Measurements from ENCODE around the gene ZNF407. TPM values are rescaled to one million over a fixed set of nuclear protein-coding genes. Genes with fewer than 3 reads are reported as not detected.
"Not testable (repeated sequence)": the region's sequence is repeated elsewhere in the genome, so short reads cannot be mapped to it uniquely, and the experiment has no call there.

Gene ZNF407
- total RNA-seq, 2 experiments from 2014 or later: 11.7 to 13.4 TPM

- no peaks in the 10 kb centered on the region for H3K4me1 Mint-ChIP-seq
- CTCF ChIA-PET: no interaction called here
- no peak overlapping the region for H3K4me3 Mint-ChIP-seq
- POLR2A ChIA-PET: no interaction called here
- no peak overlapping the region for H3K27ac Mint-ChIP-seq
- H3K27me3 Mint-ChIP-seq: no peaks in the 10 kb centered on the region
- H3K36me3 Mint-ChIP-seq (ENCODE audit: low read depth): no peaks in the 10 kb centered on the region
- peaks cover 12% of the 10 kb centered on the region for H3K9me3 Mint-ChIP-seq
- no peak for DNase-seq
These were observed 492.2 kb downstream of the ZNF407 start for GRCh38 chr18:75089748-75090327.

DNA sequence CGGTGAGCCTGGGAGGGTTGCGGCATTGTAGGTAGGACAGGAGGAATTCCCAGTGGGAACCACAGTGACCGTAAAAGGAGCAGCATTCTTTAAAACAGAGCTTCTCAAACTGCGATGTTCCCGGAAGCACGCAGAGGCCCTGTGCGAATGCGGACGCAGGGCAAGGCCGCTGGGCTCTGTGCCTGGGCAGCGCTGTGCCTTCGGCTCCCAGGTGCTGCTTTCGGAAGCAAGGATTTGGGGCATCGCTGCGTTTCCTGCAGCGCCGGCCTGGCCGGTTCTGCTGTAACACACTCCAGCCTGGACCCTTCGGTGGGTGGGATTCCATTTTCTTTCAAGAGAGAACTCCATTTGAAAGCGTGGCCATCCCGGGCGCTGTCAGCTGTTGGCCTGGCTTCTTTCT, 492.7 kb downstream of the ZNF407 start:
- H3K36me3 Mint-ChIP-seq (ENCODE audit: low read depth): no peaks in the 10 kb centered on the region
- H3K27ac Mint-ChIP-seq: no peak overlapping the region
- H3K27me3 Mint-ChIP-seq: no peaks in the 10 kb centered on the region
- DNase-seq: no peak
- no peak overlapping the region for H3K4me3 Mint-ChIP-seq
- peaks cover 12% of the 10 kb centered on the region for H3K9me3 Mint-ChIP-seq
- CTCF ChIA-PET: no interaction called here
- POLR2A ChIA-PET: no interaction called here
- no peaks in the 10 kb centered on the region for H3K4me1 Mint-ChIP-seq

- ChIA-PET POLR2A (no interaction called here), CTCF (no interaction called here)
- peaks cover 6% of the 10 kb centered on the region for H3K9me3 Mint-ChIP-seq
- no peak overlapping the region for H3K27ac Mint-ChIP-seq
- peaks cover 9% of the 10 kb centered on the region for H3K27me3 Mint-ChIP-seq
- H3K36me3 Mint-ChIP-seq (ENCODE audit: low read depth): no peaks in the 10 kb centered on the region
- no peak overlapping the region for H3K4me3 Mint-ChIP-seq
- no peak for DNase-seq
- H3K4me1 Mint-ChIP-seq: no peaks in the 10 kb centered on the region
These were observed 500.0 kb downstream of the ZNF407 start for GRCh38 chr18:75097491-75098225.

DNA sequence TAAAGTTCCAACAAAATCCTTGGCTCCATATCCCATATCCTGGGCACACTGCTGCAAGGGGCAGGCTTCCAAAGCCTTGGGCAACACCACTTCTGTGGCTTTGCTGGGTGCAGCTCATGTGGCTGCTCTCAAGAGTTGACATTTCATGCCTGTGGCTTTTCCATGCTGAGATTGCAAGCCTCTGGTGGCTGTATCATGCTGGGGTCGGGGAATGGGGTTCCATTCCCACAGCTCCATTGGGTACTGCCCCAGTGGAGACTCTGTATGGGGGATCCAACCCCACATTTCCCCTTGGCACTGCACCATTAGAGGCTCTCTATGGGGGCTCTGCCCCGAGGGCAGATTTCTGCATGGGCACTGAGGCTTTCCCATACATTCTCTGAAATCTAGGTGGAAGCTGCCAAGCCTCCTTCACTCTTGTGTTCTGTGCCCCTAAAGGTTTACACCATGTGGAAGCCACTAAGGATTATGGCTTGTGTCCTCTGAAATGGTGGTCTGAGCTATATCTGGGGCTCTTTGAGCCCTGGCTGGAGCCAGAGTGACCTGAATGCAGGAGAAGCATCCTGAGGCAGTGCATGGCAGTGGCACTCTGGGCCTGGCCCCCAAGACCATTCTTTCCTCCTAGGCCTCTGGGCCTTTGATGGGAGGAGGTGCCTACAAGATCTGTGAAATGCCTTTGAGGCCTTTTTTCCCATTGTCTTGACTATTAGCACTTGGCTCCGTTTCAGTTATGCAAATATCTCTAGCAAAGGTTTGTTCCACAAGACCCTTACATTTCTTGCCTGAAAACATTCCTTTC, 503.4 kb downstream of the ZNF407 start:
- CTCF ChIA-PET: no interaction called here
- no peak overlapping the region for H3K27ac Mint-ChIP-seq
- H3K4me1 Mint-ChIP-seq: no peaks in the 10 kb centered on the region
- POLR2A ChIA-PET: no interaction called here
- DNase-seq: no peak
- H3K27me3 Mint-ChIP-seq: peaks cover 7% of the 10 kb centered on the region
- H3K36me3 Mint-ChIP-seq (ENCODE audit: low read depth): no peaks in the 10 kb centered on the region
- H3K4me3 Mint-ChIP-seq: no peak overlapping the region
- peaks cover 6% of the 10 kb centered on the region for H3K9me3 Mint-ChIP-seq

DNA sequence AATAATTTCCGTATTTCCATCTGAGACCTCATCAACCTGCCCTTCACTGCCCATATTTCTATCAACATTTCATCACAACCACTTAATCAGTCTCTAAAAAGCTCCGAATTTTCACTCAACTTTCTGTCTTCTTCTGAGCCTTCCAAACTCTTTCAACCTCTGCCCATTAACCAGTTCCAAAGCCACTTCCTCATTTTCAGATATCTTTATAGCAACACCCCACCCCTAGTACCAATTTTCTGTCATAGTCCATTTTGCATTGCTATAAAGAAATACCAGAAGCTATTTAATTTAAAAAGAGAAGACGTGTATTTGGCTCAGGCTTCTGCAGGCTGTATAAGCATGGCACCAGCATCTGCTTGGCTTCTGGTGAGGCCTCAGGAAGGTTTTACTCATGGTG, 504.2 kb downstream of the ZNF407 start:
- ChIA-PET CTCF (no interaction called here), POLR2A (no interaction called here)
- Mint-ChIP-seq H3K4me3 (no peak overlapping the region), H3K36me3 (ENCODE audit: low read depth) (no peaks in the 10 kb centered on the region), H3K27me3 (peaks cover 7% of the 10 kb centered on the region), H3K9me3 (peaks cover 6% of the 10 kb centered on the region), H3K27ac (no peak overlapping the region), H3K4me1 (no peaks in the 10 kb centered on the region)
- no peak for DNase-seq

- DNase-seq; POLR2A ChIA-PET; H3K4me3 Mint-ChIP-seq; H3K4me1 Mint-ChIP-seq; H3K27me3 Mint-ChIP-seq; H3K36me3 Mint-ChIP-seq (ENCODE audit: low read depth); H3K9me3 Mint-ChIP-seq; CTCF ChIA-PET; H3K27ac Mint-ChIP-seq: not testable (repeated sequence)
These were observed 506.4 kb downstream of the ZNF407 start for GRCh38 chr18:75104029-75104428.

DNA sequence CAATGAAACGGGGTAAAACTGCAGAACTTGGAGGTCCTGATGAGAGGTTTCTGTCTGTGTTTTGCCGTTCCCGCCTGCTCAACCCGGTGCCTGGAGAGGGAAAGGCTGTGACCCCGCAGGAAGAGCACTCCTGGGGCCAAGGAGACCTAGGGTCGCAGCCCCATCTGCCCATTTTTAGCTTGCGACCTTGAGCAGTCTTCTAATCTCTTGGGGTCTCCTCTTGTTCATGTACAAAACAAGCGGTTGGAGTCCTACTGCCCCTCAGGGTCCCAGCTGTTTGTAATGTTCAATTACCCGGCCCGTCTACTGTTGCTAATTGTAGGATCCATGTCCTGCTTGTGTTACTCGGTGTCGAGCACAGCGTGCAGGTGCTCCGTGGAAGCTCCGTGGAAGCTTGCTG, 506.8 kb downstream of the ZNF407 start:
- Mint-ChIP-seq H3K4me3 (no peak overlapping the region), H3K9me3 (peaks cover 3% of the 10 kb centered on the region), H3K27me3 (peaks cover 3% of the 10 kb centered on the region), H3K36me3 (ENCODE audit: low read depth) (no peaks in the 10 kb centered on the region), H3K4me1 (no peaks in the 10 kb centered on the region), H3K27ac (no peak overlapping the region)
- no peak for DNase-seq
- CTCF ChIA-PET: no interaction called here
- POLR2A ChIA-PET: no interaction called here

GRCh38 chr18:75105551-75106254, 508.0 kb downstream of the ZNF407 start:
- CTCF ChIA-PET: interaction anchor here (0.5 kb wide), 1 partner anchor 287 kb away, joined by 3 read pairs; no protein-coding TSS in a partner anchor
- Mint-ChIP-seq H3K9me3 (peaks cover 3% of the 10 kb centered on the region), H3K27ac (no peak overlapping the region), H3K36me3 (ENCODE audit: low read depth) (no peaks in the 10 kb centered on the region), H3K27me3 (no peaks in the 10 kb centered on the region), H3K4me1 (no peaks in the 10 kb centered on the region), H3K4me3 (no peak overlapping the region)
- POLR2A ChIA-PET: no interaction called here
- no peak for DNase-seq

DNA sequence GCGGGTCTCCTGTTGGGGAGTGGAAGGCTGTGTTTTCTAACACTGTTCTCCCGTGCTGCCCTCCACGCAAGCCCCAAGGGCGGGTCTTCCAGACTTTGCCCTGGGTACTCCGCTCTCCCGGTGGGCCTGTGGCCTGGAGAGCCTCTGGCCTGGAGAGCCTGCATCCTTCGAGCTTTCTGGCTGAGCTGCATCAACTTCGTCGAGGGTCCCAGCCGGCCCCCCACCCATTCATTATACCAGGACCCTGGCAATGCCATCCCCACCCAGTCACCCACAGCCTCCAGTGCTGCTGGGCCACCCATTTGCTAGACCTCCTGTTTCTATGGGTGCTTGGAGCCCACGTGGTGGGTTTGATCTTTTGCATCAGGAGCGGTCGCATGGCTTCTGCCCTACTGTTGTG, 509.1 kb downstream of the ZNF407 start:
- ChIA-PET POLR2A (no interaction called here), CTCF (no interaction called here)
- no peak for DNase-seq
- Mint-ChIP-seq H3K27me3 (no peaks in the 10 kb centered on the region), H3K27ac (no peak overlapping the region), H3K4me3 (no peak overlapping the region), H3K9me3 (peaks cover under 1% of the 10 kb centered on the region), H3K4me1 (no peaks in the 10 kb centered on the region), H3K36me3 (ENCODE audit: low read depth) (no peaks in the 10 kb centered on the region)

- Mint-ChIP-seq H3K9me3 (no peaks in the 10 kb centered on the region), H3K36me3 (ENCODE audit: low read depth) (no peaks in the 10 kb centered on the region), H3K4me1 (no peaks in the 10 kb centered on the region), H3K4me3 (no peak overlapping the region), H3K27ac (no peak overlapping the region), H3K27me3 (no peaks in the 10 kb centered on the region)
- no peak for DNase-seq
- POLR2A ChIA-PET: no interaction called here
- CTCF ChIA-PET: no interaction called here
These were observed 509.7 kb downstream of the ZNF407 start for GRCh38 chr18:75107196-75107930.

- CTCF ChIA-PET: no interaction called here
These were observed 510.2 kb downstream of the ZNF407 start for GRCh38 chr18:75107931-75108276.

DNA sequence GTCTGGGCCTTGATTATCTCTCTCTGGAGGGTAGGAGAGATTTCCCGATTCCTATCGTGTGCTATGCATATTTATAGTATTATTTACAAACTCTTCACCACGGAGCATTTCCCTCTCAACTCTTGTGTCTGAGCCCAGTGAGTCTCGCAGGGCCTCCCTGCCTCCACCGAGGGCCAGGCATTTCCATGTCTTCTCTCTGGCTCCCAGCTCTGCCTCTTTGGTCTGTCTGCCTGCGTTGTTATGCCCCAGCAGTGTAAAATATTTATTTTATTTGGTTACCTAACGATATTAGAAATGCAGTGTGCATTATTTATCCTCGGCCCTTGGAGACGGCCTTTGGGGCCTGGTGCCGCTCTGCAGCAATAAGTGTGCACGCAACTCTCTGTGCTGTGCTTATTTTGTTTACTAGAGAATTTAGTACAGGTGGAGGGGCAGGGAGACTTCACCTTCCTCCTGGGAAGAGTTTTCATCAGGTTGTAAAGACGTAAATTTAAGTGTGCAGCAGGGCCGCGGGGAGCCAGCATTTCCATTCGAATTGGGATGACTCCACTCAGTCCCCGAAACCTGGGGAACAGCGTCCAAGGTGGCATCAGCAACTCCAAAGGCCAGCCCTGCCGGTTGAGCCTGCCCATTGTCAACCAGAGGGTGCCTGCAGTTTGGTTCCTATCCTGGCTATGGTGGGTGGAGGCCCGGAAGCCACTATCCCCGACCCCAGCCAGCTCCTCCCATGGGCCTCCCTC, 511.1 kb downstream of the ZNF407 start:
- Mint-ChIP-seq H3K27ac (no peak overlapping the region), H3K27me3 (no peaks in the 10 kb centered on the region), H3K4me3 (no peak overlapping the region), H3K36me3 (ENCODE audit: low read depth) (no peaks in the 10 kb centered on the region), H3K4me1 (no peaks in the 10 kb centered on the region), H3K9me3 (no peaks in the 10 kb centered on the region)
- DNase-seq: no peak
- POLR2A ChIA-PET: no interaction called here
- CTCF ChIA-PET: no interaction called here

More at GRCh38 chr18:75107931-75108276, 510.2 kb downstream of the ZNF407 start:
- H3K27me3 Mint-ChIP-seq: no peaks in the 10 kb centered on the region
- H3K4me1 Mint-ChIP-seq: no peaks in the 10 kb centered on the region
- H3K9me3 Mint-ChIP-seq: no peaks in the 10 kb centered on the region
- H3K36me3 Mint-ChIP-seq (ENCODE audit: low read depth): no peaks in the 10 kb centered on the region
- no peak overlapping the region for H3K4me3 Mint-ChIP-seq
- H3K27ac Mint-ChIP-seq: no peak overlapping the region
- DNase-seq: no peak
- POLR2A ChIA-PET: no interaction called here
